ENCODE results near the gene TLR1.
A peak's percentile ranks its signal among the peaks of the same experiment; 100 is the strongest.

Gene TLR1

DNA sequence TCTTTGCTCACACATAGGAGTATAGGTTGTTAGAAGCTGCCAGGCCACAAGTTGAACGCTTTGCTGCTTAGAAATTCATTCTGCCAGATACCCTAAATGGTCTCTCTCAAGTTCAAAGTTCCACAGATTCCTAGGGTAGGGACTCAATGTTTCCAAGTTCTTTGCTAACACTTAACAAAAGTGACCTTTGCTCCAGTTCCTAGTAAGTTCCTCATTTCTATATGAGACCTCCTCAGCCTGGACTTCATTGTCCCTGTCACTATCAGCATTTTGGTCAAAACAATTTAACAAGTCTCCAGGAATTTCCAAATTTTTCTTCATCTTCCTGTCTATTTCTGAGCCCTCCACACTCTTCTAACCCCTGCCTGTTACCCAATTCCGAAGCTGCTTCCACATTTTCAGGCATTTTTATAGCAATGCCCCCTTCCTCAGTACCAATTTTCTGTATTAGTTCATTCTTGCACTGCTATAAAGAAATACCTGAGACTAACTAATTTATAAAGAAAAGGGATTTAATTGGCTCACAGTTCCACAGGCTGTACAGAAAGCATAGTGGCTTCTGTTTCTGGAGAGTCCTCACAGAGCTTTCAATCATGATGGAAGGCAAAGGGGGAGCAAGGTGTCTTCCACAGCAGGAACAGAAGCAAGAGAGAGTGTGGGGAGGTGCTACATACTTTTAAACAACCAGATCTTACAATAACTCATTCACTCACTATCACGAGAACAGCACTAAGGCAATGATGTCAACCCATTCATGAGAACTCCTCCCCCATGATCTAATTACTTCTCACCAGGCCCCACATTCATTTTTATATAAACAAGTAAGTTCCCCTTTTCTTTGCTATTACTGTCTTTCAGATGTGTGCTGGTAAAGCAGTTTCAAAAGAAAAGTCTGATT lies 11.5 kb upstream of the TLR1 start:
- TF ChIP-seq ZFP3 (tag by site-specific recombination; IDR thresholded peaks at IDR 0.05; ENCODE audit: low read depth) (no peak), ZIC2 (tag by site-specific recombination; IDR thresholded peaks at IDR 0.05) (no peak), ZNF660 (tag by site-specific recombination; IDR thresholded peaks at IDR 0.05) (no peak), ZNF366 (tag by site-specific recombination; conservative IDR thresholded peaks at IDR 0.05) (no peak), ZFP69B (tag by site-specific recombination; IDR thresholded peaks at IDR 0.05) (peak; percentile 54; the same call in 1 of the 2 replicates), HOXD13 (CRISPR knock-in tag; IDR thresholded peaks at IDR 0.05; ENCODE audit: borderline replicate concordance) (no peak), KLF9 (tag by site-specific recombination; IDR thresholded peaks at IDR 0.05; ENCODE audit: low read depth) (no peak), KLF1 (tag by site-specific recombination; IDR thresholded peaks at IDR 0.05) (no peak), OSR2 (tag by site-specific recombination; IDR thresholded peaks at IDR 0.05) (peak; percentile 36; the same call in 1 of the 2 replicates), SALL2 (tag by site-specific recombination; IDR thresholded peaks at IDR 0.05; ENCODE audit: borderline replicate concordance) (no peak), BCL6B (tag by site-specific recombination; IDR thresholded peaks at IDR 0.05) (no peak), ZBTB48 (tag by site-specific recombination; IDR thresholded peaks at IDR 0.05) (no peak), IKZF3 (tag by site-specific recombination; IDR thresholded peaks at IDR 0.05) (no peak), ZNF24 (tag by site-specific recombination; IDR thresholded peaks at IDR 0.05) (0 out of 2 replicates have a peak, but pooled peaks have one; percentile 33), ZNF621 (tag by site-specific recombination; IDR thresholded peaks at IDR 0.05) (no peak), KLF16 (tag by site-specific recombination; IDR thresholded peaks at IDR 0.05) (no peak), ZEB2 (tag by site-specific recombination; IDR thresholded peaks at IDR 0.05) (peak; percentile 43; the same call in 1 of the 2 replicates), GLI2 (tag by site-specific recombination; IDR thresholded peaks at IDR 0.05; ENCODE audit: borderline replicate concordance, low read depth) (no peak), ZNF341 (tag by site-specific recombination; IDR thresholded peaks at IDR 0.05; ENCODE audit: low read depth) (peak; percentile 66), HOXA7 (CRISPR knock-in tag; IDR thresholded peaks at IDR 0.05; ENCODE audit: borderline replicate concordance) (no peak), ZBTB17 (tag by site-specific recombination; IDR thresholded peaks at IDR 0.05) (no peak), WT1 (tag by site-specific recombination; IDR thresholded peaks at IDR 0.05) (peak; percentile 47; the same call in 1 of the 2 replicates), ZNF138 (tag by site-specific recombination; IDR thresholded peaks at IDR 0.05; ENCODE audit: borderline replicate concordance) (no peak), ZNF174 (tag by site-specific recombination; IDR thresholded peaks at IDR 0.05) (no peak)
- TF ChIP-seq, protein P1, sequence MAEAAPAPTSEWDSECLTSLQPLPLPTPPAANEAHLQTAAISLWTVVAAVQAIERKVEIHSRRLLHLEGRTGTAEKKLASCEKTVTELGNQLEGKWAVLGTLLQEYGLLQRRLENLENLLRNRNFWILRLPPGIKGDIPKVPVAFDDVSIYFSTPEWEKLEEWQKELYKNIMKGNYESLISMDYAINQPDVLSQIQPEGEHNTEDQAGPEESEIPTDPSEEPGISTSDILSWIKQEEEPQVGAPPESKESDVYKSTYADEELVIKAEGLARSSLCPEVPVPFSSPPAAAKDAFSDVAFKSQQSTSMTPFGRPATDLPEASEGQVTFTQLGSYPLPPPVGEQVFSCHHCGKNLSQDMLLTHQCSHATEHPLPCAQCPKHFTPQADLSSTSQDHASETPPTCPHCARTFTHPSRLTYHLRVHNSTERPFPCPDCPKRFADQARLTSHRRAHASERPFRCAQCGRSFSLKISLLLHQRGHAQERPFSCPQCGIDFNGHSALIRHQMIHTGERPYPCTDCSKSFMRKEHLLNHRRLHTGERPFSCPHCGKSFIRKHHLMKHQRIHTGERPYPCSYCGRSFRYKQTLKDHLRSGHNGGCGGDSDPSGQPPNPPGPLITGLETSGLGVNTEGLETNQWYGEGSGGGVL (tag by site-specific recombination; IDR thresholded peaks at IDR 0.05): peak; percentile 25; the same call in 1 of the 2 replicates
- TF ChIP-seq, protein P2, sequence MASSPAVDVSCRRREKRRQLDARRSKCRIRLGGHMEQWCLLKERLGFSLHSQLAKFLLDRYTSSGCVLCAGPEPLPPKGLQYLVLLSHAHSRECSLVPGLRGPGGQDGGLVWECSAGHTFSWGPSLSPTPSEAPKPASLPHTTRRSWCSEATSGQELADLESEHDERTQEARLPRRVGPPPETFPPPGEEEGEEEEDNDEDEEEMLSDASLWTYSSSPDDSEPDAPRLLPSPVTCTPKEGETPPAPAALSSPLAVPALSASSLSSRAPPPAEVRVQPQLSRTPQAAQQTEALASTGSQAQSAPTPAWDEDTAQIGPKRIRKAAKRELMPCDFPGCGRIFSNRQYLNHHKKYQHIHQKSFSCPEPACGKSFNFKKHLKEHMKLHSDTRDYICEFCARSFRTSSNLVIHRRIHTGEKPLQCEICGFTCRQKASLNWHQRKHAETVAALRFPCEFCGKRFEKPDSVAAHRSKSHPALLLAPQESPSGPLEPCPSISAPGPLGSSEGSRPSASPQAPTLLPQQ (tag by site-specific recombination; IDR thresholded peaks at IDR 0.05): peak; percentile 67
- Histone ChIP-seq H3K9me3 (ENCODE audit: control insufficient read depth, insufficient read depth, low read depth, low read length) (no peaks in the 10 kb centered on the region), H3K36me3 (ENCODE audit: control insufficient read depth in 2 of 2, insufficient read depth in 1 of 2, low read length in 2 of 2) (no peaks in the 10 kb centered on the region), H3K4me3 (ENCODE audit: low read depth, low read length) (no peak overlapping the region), H3K4me1 (ENCODE audit: control insufficient read depth, insufficient read depth, low read length) (no peaks in the 10 kb centered on the region), H3K27ac (ENCODE audit: extremely low read depth, low read depth, low read length) (no peak overlapping the region)
- ChIA-PET CTCF (interaction anchor here (0.6 to 1.5 kb wide), 2 partner anchors 33 to 45 kb away, joined by 4 to 7 read pairs; partner anchors contain the start of gene TLR10), POLR2A (no interaction called here)

Measured in HEK293 (cell line).